Cardiac fibroblast (primary cell): ENCODE data around the gene MAD1L1.

Experiments
- DNase-seq, 2 donors: peaks; one replicate each; pipeline versions ENCODE4 v3.0.0 to v3.0.0-alpha.2; 2010; ENCODE audit warnings: low read depth in 2 of 2
- H3K4me3 ChIP-seq, 2 donors: replicated peaks in 1 of 2; 1 replicate in 1 of 2; 2 replicates in 1 of 2; pipeline ENCODE4 v1.5.1; 2011; ENCODE audit warnings: low read depth in 2 of 2, low read length in 2 of 2, mild to moderate bottlenecking in 2 of 2, moderate library complexity in 1 of 2
- TF ChIP-seq, protein P1 (sequence below): IDR thresholded peaks from one replicate; pipeline ENCODE4 v1.5.1; 2011; ENCODE audit warnings: low read depth, mild to moderate bottlenecking, low read length, inconsistent platforms

The MAD1L1 gene

GRCh38 chr7:2152646-2153045 lies 80.1 kb downstream of the MAD1L1 start:
- TF ChIP-seq, protein P1, sequence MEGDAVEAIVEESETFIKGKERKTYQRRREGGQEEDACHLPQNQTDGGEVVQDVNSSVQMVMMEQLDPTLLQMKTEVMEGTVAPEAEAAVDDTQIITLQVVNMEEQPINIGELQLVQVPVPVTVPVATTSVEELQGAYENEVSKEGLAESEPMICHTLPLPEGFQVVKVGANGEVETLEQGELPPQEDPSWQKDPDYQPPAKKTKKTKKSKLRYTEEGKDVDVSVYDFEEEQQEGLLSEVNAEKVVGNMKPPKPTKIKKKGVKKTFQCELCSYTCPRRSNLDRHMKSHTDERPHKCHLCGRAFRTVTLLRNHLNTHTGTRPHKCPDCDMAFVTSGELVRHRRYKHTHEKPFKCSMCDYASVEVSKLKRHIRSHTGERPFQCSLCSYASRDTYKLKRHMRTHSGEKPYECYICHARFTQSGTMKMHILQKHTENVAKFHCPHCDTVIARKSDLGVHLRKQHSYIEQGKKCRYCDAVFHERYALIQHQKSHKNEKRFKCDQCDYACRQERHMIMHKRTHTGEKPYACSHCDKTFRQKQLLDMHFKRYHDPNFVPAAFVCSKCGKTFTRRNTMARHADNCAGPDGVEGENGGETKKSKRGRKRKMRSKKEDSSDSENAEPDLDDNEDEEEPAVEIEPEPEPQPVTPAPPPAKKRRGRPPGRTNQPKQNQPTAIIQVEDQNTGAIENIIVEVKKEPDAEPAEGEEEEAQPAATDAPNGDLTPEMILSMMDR, result no peak
- H3K4me3 ChIP-seq, result no peak overlapping the region
- DNase-seq, result no peak

GRCh38 chr7:2151801-2152612 lies 80.7 kb downstream of the MAD1L1 start:
- H3K4me3 ChIP-seq, result no peak overlapping the region
- TF ChIP-seq, protein P1, result no peak
- DNase-seq, result no peak

DNA sequence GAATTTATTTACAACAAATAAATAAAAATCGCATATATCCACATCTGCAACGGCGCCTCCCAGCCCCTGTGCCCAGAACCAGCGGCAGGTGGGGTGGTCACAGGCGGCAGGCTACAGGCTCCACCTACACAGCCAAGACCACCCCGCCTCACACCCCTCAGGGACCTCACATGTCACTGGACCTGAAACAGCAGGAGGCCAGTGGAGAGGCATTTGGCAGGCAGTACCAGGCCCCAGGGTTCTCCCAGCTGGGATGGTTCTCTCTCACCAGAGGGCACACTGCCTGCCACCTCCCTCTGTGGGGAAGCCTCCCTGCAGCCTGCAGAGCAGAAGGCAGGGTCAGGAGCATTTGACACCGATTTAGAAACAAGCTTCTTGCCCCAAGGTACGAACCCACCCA lies 81.5 kb downstream of the MAD1L1 start:
- DNase-seq, result no peak
- TF ChIP-seq, protein P1, result no peak
- no peak overlapping the region for H3K4me3 ChIP-seq

- DNase-seq, result no peak
- TF ChIP-seq, protein P1, result no peak
- H3K4me3 ChIP-seq, result no peak overlapping the region
Observed at GRCh38 chr7:2150445-2150815, 82.3 kb downstream of the MAD1L1 start.

DNA sequence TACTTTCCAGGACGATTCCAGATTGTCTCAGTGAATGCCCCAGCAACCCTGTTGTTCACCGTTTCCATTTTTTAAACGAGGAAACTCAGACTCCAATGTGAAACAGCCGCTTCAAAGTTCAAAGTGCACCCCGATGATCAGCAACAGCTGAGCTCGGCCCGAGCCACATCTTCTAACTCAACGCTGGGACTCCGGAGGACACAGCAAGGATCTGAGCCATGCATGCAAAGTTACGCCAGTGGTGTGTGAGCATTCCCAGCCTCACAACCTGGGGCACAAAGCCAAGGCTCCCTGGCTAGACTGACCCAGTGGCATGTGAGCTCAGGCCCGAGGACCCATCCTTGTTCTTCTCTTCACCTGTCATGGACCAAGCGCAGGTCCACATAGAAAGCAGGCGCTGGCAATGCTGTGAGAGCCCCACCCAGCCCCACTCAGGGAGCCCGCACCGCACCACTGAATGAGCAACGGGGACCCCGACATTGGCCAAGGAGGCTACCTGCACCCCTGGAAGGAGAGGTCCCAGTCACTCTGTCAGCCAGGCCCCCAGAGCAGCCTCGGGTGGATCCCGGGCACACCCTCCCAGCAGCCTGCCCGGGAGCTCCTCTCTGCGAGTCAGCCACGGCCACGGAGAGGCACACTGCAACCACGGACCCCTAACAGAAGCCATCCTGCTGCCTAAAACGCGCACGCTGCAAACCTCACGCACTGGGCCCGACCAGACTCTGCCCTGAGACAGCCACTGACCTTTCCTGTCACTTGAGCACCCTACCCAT lies 82.9 kb downstream of the MAD1L1 start:
- DNase-seq, result no peak
- TF ChIP-seq, protein P1, result no peak
- H3K4me3 ChIP-seq, result no peak overlapping the region

DNA sequence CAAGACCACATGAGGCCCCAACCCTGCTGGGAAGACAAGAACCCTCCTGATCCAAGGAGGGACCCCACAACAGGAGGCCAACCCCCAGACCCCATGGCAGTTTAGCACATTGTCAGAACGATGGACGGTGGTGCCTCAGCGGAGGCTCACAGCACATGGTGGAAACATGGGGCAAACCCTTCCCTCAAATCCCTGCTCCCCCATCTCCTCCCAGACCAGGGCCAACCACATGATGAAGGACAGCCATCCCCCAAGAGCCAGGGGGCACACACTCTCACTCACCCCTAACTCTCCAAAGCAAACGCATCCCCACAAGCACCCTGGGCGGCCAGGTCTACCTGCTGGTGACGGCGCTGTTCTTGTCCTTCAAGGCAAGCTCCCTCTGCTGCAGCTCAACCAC lies 83.9 kb downstream of the MAD1L1 start:
- H3K4me3 ChIP-seq, result no peak overlapping the region
- TF ChIP-seq, protein P1, result no peak
- no peak for DNase-seq
